Hippocampal formation (tissue), 2 donors: ENCODE results near the gene RHOH.

Experiments
- DNase-seq, 2 donors: peaks; one replicate each; lab custom pipeline; 2025; lab: John Stamatoyannopoulos, UW

RHOH gene

GRCh38 chr4:40295572-40295971 is 98.7 kb downstream of the RHOH start:
- DNase-seq, result no peak
